ENCODE results near the gene MT1E.
"Not testable (repeated sequence)": the region's sequence is repeated elsewhere in the genome, so short reads cannot be mapped to it uniquely, and the experiment has no call there.

MT1E gene

GRCh38 chr16:56607675-56608042 lies 17.9 kb upstream of the MT1E start:
- no peak for DNase-seq

GRCh38 chr16:56608043-56608875 lies 17.3 kb upstream of the MT1E start, which contains the start of gene MT2A:
Gene MT2A (plus strand): TSS chr16:56608584. CDS start chr16:56608656, 72 bp downstream.
- DNase-seq = peak; percentile 96

- DNase-seq = no peak
Measured at GRCh38 chr16:56608876-56609462, 16.6 kb upstream of the MT1E start.

- peak; percentile 77 for DNase-seq
Measured at GRCh38 chr16:56609463-56609921, 16.1 kb upstream of the MT1E start.

GRCh38 chr16:56610017-56610608 lies 15.5 kb upstream of the MT1E start:
- DNase-seq = peak; percentile 66

GRCh38 chr16:56610609-56611111 lies 14.9 kb upstream of the MT1E start:
- DNase-seq = peak; percentile 28

GRCh38 chr16:56611281-56611833 lies 14.2 kb upstream of the MT1E start:
- no peak for DNase-seq

GRCh38 chr16:56613706-56614105 lies 11.9 kb upstream of the MT1E start:
- DNase-seq = no peak

- peak; percentile 78 for DNase-seq
Measured at GRCh38 chr16:56614549-56614991, 11.0 kb upstream of the MT1E start.

GRCh38 chr16:56615353-56615752 lies 10.2 kb upstream of the MT1E start:
- DNase-seq = peak; percentile 48

GRCh38 chr16:56616608-56617211 lies 8.9 kb upstream of the MT1E start:
- no peak for DNase-seq

GRCh38 chr16:56617212-56618085 lies 8.1 kb upstream of the MT1E start:
- DNase-seq = peak; percentile 51

GRCh38 chr16:56618138-56618537 lies 7.4 kb upstream of the MT1E start:
- no peak for DNase-seq

- no peak for DNase-seq
Measured at GRCh38 chr16:56620339-56620897, 5.2 kb upstream of the MT1E start.

- DNase-seq = not testable (repeated sequence)
Measured at GRCh38 chr16:56621665-56622445, 3.7 kb upstream of the MT1E start.

- not testable (repeated sequence) for DNase-seq
Measured at GRCh38 chr16:56623184-56623583, 2.4 kb upstream of the MT1E start.

- no peak for DNase-seq
Measured at GRCh38 chr16:56623637-56624036, 1.9 kb upstream of the MT1E start.

- DNase-seq = peak; percentile 60
Measured at GRCh38 chr16:56625943-56626654, 518 bp downstream of the MT1E start.

- DNase-seq = no peak
Measured at GRCh38 chr16:56626685-56627084, 1.1 kb downstream of the MT1E start.
